Adrenal gland (tissue), 5 donors: ENCODE measurements around the gene DPP10.

Experiments used
- POLR2A ChIP-seq, 2 donors: fragments of 450-650 bp; IDR thresholded peaks; one replicate each; pipeline ENCODE4 v1.6.1; 2017; ENCODE audit warnings: antibody characterized with exemption in 2 of 2, mild to moderate bottlenecking in 2 of 2, moderate library complexity in 1 of 2
- TF ChIP-seq, protein P1 (sequence below), 6 experiments: fragments of 450-650 bp in 4 of 6; fragments of 200-600 bp in 2 of 6; sonication (generic) in 1 of 6; IDR thresholded peaks; 1 replicate in 5 of 6; 2 replicates in 1 of 6; pipeline versions ENCODE4 v1.5.1 to v1.8.0; 2016 to 2021; ENCODE audit warnings: antibody characterized with exemption in 6 of 6, mild to moderate bottlenecking in 2 of 6, moderate library complexity in 1 of 6
- donor health status: DM: no; HTN: no; CAD: no.

DNA sequence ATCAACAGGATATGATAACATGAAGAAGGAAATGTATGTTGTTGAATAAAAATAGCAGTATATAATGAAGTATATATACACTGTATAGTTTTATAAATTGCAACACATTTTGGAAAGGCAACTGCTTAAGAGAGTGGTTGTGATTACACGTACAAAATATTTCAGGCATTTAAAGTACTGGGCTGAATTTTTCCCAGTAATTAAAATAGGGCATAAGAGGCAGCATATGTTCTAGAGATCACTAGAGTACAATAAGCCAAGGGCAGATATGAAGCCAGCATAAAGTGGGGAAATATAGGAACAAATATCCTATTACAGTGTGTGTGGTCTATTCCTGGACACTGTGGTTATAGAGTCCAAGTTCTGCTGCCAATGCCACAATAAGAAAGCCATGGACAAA lies 14.1 kb downstream of the DPP10 start:
- no peak for TF ChIP-seq POLR2A (IDR thresholded peaks at IDR 0.05)
- TF ChIP-seq, protein P1, sequence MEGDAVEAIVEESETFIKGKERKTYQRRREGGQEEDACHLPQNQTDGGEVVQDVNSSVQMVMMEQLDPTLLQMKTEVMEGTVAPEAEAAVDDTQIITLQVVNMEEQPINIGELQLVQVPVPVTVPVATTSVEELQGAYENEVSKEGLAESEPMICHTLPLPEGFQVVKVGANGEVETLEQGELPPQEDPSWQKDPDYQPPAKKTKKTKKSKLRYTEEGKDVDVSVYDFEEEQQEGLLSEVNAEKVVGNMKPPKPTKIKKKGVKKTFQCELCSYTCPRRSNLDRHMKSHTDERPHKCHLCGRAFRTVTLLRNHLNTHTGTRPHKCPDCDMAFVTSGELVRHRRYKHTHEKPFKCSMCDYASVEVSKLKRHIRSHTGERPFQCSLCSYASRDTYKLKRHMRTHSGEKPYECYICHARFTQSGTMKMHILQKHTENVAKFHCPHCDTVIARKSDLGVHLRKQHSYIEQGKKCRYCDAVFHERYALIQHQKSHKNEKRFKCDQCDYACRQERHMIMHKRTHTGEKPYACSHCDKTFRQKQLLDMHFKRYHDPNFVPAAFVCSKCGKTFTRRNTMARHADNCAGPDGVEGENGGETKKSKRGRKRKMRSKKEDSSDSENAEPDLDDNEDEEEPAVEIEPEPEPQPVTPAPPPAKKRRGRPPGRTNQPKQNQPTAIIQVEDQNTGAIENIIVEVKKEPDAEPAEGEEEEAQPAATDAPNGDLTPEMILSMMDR (IDR thresholded peaks at IDR 0.05) = no peak
